WTC11 (cell line): Measurements from ENCODE around the gene KLHL29. TPM values are rescaled to one million over a fixed set of nuclear protein-coding genes. Genes with fewer than 3 reads are reported as not detected.

ENCODE experiments used
- ATAC-seq: fragments of 200-7000 bp; cut with Tn5 transposase; 2 replicates; pipeline ENCODE4 v1.10.0; 2021; ENCODE audit warnings: mild to moderate bottlenecking, moderate library complexity
- CTCF ChIA-PET: fragments of 300-600 bp; sonication (Branson Sonifier 250); formaldehyde crosslinking; loops from one replicate; lab custom pipeline; 2021; ENCODE audit warnings: antibody characterized with exemption; lab: Charles Lee
- POLR2A ChIA-PET: fragments of 350-600 bp; sonication (Branson Sonifier 250); formaldehyde crosslinking; loops from one replicate; lab custom pipeline; 2021; ENCODE audit warnings: antibody characterized with exemption; lab: Charles Lee
- DNase-seq: peaks from one replicate; pipeline ENCODE4 v3.0.0; 2021; ENCODE audit warnings: low spot score
- H3K27ac Mint-ChIP-seq: 2 replicates; pipeline ENCODE4 v1.8.0; 2021; ENCODE audit warnings: mixed read lengths
- H3K27me3 Mint-ChIP-seq: 2 replicates; pipeline ENCODE4 v1.8.0; 2021; ENCODE audit warnings: low read depth, mild to moderate bottlenecking, moderate library complexity, mixed read lengths
- H3K36me3 Mint-ChIP-seq: 2 replicates; pipeline ENCODE4 v1.8.0; 2021; ENCODE audit warnings: mixed read lengths
- H3K4me1 Mint-ChIP-seq: 2 replicates; pipeline ENCODE4 v1.8.0; 2022; ENCODE audit warnings: mixed read lengths
- H3K4me3 Mint-ChIP-seq: 2 replicates; pipeline ENCODE4 v1.8.0; 2021; ENCODE audit warnings: mild to moderate bottlenecking, moderate library complexity, mixed read lengths
- H3K9me3 Mint-ChIP-seq: 2 replicates; pipeline ENCODE4 v1.8.0; 2021; ENCODE audit warnings: mixed read lengths
- ETV6 ChIP-seq: sonication (generic); formaldehyde crosslinking; IDR thresholded peaks from 2 replicates; pipeline ENCODE4 v1.8.1; 2022; ENCODE audit warnings: mild to moderate bottlenecking, missing genetic modification reagents
- PRRX2 ChIP-seq: fragments of 250-450 bp; sonication (Bioruptor Pico); IDR thresholded peaks from 2 replicates; pipeline ENCODE4 v1.8.0; 2021; ENCODE audit warnings: mild to moderate bottlenecking
- SMAD3 ChIP-seq: sonication (generic); formaldehyde crosslinking; IDR thresholded peaks from 2 replicates; pipeline ENCODE4 v1.8.0; 2022; ENCODE audit warnings: missing genetic modification reagents, mild to moderate bottlenecking, borderline replicate concordance
- SOX15 ChIP-seq: fragments of 250-450 bp; sonication (Bioruptor Pico); IDR thresholded peaks from 2 replicates; pipeline ENCODE4 v1.9.0; 2021; ENCODE audit warnings: mild to moderate bottlenecking
- SP1 ChIP-seq: sonication (generic); formaldehyde crosslinking; conservative IDR thresholded peaks from 2 replicates; pipeline ENCODE4 v1.8.1; 2022; ENCODE audit warnings: missing genetic modification reagents
- ZBTB21 ChIP-seq: sonication (generic); formaldehyde crosslinking; IDR thresholded peaks from 2 replicates; pipeline ENCODE4 v1.8.1; 2023; ENCODE audit warnings: mild to moderate bottlenecking, missing genetic modification reagents, borderline replicate concordance
- ZNF219 ChIP-seq: sonication (generic); formaldehyde crosslinking; IDR thresholded peaks from 2 replicates; pipeline ENCODE4 v1.8.0; 2023; ENCODE audit warnings: missing genetic modification reagents, mild to moderate bottlenecking, borderline replicate concordance
- total RNA-seq: library from RNA; stranded (reverse); gene quantifications from 3 replicates; pipeline ENCODE4 v1.2.3, GENCODE V29; 2021
- TF ChIP-seq, protein P1 (sequence below): sonication (generic); formaldehyde crosslinking; IDR thresholded peaks from 2 replicates; pipeline ENCODE4 v1.8.1; 2023; ENCODE audit warnings: mild to moderate bottlenecking, missing genetic modification reagents, borderline replicate concordance
- TF ChIP-seq, protein P2 (sequence below): sonication (generic); formaldehyde crosslinking; conservative IDR thresholded peaks from 2 replicates; pipeline ENCODE4 v1.8.1; 2022; ENCODE audit warnings: mild to moderate bottlenecking, missing genetic modification reagents
- TF ChIP-seq, protein P3 (sequence below): sonication (generic); formaldehyde crosslinking; IDR thresholded peaks from 2 replicates; pipeline ENCODE4 v1.8.1; 2022; ENCODE audit warnings: mild to moderate bottlenecking, missing genetic modification reagents, moderate library complexity, borderline replicate concordance
- TF ChIP-seq, protein P4 (sequence below): fragments of 250-450 bp; sonication (Bioruptor Pico); IDR thresholded peaks from 2 replicates; pipeline ENCODE4 v1.9.0; 2021; ENCODE audit warnings: mild to moderate bottlenecking
- TF ChIP-seq, protein P5 (sequence below): fragments of 250-450 bp; sonication (Bioruptor Pico); IDR thresholded peaks from 2 replicates; pipeline ENCODE4 v1.9.0; 2021; ENCODE audit warnings: mild to moderate bottlenecking, borderline replicate concordance

Gene KLHL29
- total RNA-seq, 1 experiment from 2014 or later: 7.1 TPM

DNA sequence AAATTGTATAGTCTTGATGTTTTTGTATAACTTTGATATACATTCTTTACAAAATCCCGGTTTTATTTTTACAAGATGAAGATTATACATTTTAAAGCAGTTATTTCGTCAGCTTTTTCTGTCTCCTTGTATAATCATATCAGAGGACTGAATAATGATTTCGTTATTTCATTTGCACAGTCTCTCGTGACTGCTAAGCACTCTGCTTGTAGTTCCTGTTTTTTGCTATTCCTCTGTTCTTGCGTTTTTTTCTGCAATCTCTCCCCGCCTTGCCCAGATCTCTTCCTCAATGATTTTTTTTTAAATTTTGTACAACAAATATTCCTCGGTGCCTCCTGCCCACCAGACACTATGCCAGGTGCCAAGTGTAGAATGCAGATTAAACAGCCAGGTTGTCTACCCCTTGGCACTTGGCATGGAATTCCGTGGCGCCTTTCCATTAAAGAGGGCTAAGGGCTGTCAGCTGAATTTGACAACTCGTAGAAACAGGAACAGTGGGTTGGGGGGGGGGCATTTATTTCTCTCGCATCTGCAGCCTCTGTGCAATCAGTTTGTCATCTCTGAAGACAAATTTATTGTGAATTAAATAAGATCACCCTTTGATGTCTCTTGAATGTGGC lies 69.6 kb downstream of the KLHL29 start:
- H3K9me3 Mint-ChIP-seq: no peaks in the 10 kb centered on the region
- TF ChIP-seq, protein P1, sequence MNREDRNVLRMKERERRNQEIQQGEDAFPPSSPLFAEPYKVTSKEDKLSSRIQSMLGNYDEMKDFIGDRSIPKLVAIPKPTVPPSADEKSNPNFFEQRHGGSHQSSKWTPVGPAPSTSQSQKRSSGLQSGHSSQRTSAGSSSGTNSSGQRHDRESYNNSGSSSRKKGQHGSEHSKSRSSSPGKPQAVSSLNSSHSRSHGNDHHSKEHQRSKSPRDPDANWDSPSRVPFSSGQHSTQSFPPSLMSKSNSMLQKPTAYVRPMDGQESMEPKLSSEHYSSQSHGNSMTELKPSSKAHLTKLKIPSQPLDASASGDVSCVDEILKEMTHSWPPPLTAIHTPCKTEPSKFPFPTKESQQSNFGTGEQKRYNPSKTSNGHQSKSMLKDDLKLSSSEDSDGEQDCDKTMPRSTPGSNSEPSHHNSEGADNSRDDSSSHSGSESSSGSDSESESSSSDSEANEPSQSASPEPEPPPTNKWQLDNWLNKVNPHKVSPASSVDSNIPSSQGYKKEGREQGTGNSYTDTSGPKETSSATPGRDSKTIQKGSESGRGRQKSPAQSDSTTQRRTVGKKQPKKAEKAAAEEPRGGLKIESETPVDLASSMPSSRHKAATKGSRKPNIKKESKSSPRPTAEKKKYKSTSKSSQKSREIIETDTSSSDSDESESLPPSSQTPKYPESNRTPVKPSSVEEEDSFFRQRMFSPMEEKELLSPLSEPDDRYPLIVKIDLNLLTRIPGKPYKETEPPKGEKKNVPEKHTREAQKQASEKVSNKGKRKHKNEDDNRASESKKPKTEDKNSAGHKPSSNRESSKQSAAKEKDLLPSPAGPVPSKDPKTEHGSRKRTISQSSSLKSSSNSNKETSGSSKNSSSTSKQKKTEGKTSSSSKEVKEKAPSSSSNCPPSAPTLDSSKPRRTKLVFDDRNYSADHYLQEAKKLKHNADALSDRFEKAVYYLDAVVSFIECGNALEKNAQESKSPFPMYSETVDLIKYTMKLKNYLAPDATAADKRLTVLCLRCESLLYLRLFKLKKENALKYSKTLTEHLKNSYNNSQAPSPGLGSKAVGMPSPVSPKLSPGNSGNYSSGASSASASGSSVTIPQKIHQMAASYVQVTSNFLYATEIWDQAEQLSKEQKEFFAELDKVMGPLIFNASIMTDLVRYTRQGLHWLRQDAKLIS (CRISPR knock-in tag): no peak
- TF ChIP-seq ZNF219 (CRISPR knock-in tag) (no peak), SOX15 (CRISPR knock-in tag) (no peak), PRRX2 (no peak), SP1 (no peak), SMAD3 (CRISPR knock-in tag) (no peak), ETV6 (CRISPR knock-in tag) (no peak)
- TF ChIP-seq, protein P2, sequence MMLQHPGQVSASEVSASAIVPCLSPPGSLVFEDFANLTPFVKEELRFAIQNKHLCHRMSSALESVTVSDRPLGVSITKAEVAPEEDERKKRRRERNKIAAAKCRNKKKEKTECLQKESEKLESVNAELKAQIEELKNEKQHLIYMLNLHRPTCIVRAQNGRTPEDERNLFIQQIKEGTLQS: no peak
- TF ChIP-seq, protein P3, sequence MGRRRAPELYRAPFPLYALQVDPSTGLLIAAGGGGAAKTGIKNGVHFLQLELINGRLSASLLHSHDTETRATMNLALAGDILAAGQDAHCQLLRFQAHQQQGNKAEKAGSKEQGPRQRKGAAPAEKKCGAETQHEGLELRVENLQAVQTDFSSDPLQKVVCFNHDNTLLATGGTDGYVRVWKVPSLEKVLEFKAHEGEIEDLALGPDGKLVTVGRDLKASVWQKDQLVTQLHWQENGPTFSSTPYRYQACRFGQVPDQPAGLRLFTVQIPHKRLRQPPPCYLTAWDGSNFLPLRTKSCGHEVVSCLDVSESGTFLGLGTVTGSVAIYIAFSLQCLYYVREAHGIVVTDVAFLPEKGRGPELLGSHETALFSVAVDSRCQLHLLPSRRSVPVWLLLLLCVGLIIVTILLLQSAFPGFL (CRISPR knock-in tag): no peak
- no peaks in the 10 kb centered on the region for H3K27me3 Mint-ChIP-seq
- DNase-seq (no peak), ATAC-seq (no peak)
- H3K36me3 Mint-ChIP-seq: no peaks in the 10 kb centered on the region
- POLR2A ChIA-PET: interaction anchor here (0.6 kb wide), 1 partner anchor 89 kb away, joined by 3 read pairs; no protein-coding TSS in a partner anchor
- peaks cover 8% of the 10 kb centered on the region; the same call in 1 of the 2 replicates for H3K4me1 Mint-ChIP-seq
- no peak overlapping the region for H3K27ac Mint-ChIP-seq
- H3K4me3 Mint-ChIP-seq: no peak overlapping the region
- CTCF ChIA-PET: interaction anchor here (0.6 to 0.8 kb wide), 2 partner anchors 168 to 170 kb away, joined by 3 read pairs; no protein-coding TSS in a partner anchor

DNA sequence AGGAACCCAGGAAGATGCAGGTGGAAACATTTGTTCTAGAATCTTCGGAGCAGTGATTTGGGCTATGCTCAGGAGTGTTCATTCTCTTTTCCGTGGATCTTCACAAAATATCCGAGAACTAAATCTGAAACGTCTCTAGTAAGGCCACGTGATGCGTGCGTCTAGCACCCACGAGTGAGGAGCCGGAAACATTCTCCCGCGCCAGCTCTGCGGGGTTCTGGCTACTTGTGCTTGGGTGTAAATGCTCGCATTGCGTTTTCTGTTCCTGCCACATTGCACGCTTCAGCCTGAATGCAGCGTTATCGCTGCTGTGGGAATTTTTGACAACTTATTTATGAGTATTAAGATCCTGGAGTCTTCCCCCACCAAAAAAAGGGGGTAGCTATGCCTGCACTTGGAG lies 71.4 kb downstream of the KLHL29 start:
- H3K36me3 Mint-ChIP-seq: no peaks in the 10 kb centered on the region
- POLR2A ChIA-PET: no interaction called here
- H3K9me3 Mint-ChIP-seq: no peaks in the 10 kb centered on the region
- no peak overlapping the region for H3K4me3 Mint-ChIP-seq
- H3K27me3 Mint-ChIP-seq: no peaks in the 10 kb centered on the region
- peaks cover 8% of the 10 kb centered on the region; the same call in 1 of the 2 replicates for H3K4me1 Mint-ChIP-seq
- no peak overlapping the region for H3K27ac Mint-ChIP-seq
- CTCF ChIA-PET: no interaction called here
- TF ChIP-seq ZBTB21 (CRISPR knock-in tag): no peak
- TF ChIP-seq, protein P4, sequence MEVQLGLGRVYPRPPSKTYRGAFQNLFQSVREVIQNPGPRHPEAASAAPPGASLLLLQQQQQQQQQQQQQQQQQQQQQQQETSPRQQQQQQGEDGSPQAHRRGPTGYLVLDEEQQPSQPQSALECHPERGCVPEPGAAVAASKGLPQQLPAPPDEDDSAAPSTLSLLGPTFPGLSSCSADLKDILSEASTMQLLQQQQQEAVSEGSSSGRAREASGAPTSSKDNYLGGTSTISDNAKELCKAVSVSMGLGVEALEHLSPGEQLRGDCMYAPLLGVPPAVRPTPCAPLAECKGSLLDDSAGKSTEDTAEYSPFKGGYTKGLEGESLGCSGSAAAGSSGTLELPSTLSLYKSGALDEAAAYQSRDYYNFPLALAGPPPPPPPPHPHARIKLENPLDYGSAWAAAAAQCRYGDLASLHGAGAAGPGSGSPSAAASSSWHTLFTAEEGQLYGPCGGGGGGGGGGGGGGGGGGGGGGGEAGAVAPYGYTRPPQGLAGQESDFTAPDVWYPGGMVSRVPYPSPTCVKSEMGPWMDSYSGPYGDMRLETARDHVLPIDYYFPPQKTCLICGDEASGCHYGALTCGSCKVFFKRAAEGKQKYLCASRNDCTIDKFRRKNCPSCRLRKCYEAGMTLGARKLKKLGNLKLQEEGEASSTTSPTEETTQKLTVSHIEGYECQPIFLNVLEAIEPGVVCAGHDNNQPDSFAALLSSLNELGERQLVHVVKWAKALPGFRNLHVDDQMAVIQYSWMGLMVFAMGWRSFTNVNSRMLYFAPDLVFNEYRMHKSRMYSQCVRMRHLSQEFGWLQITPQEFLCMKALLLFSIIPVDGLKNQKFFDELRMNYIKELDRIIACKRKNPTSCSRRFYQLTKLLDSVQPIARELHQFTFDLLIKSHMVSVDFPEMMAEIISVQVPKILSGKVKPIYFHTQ: no peak
- TF ChIP-seq, protein P5, sequence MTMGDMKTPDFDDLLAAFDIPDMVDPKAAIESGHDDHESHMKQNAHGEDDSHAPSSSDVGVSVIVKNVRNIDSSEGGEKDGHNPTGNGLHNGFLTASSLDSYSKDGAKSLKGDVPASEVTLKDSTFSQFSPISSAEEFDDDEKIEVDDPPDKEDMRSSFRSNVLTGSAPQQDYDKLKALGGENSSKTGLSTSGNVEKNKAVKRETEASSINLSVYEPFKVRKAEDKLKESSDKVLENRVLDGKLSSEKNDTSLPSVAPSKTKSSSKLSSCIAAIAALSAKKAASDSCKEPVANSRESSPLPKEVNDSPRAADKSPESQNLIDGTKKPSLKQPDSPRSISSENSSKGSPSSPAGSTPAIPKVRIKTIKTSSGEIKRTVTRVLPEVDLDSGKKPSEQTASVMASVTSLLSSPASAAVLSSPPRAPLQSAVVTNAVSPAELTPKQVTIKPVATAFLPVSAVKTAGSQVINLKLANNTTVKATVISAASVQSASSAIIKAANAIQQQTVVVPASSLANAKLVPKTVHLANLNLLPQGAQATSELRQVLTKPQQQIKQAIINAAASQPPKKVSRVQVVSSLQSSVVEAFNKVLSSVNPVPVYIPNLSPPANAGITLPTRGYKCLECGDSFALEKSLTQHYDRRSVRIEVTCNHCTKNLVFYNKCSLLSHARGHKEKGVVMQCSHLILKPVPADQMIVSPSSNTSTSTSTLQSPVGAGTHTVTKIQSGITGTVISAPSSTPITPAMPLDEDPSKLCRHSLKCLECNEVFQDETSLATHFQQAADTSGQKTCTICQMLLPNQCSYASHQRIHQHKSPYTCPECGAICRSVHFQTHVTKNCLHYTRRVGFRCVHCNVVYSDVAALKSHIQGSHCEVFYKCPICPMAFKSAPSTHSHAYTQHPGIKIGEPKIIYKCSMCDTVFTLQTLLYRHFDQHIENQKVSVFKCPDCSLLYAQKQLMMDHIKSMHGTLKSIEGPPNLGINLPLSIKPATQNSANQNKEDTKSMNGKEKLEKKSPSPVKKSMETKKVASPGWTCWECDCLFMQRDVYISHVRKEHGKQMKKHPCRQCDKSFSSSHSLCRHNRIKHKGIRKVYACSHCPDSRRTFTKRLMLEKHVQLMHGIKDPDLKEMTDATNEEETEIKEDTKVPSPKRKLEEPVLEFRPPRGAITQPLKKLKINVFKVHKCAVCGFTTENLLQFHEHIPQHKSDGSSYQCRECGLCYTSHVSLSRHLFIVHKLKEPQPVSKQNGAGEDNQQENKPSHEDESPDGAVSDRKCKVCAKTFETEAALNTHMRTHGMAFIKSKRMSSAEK (CRISPR knock-in tag): no peak
- TF ChIP-seq, all 79 proteins: peak for 0
- ATAC-seq (no peak), DNase-seq (no peak)
